Right kidney (tissue), 9 donors: Measurements from ENCODE around the gene HOXD12.

ENCODE experiments used
- DNase-seq: peaks from one replicate; pipeline ENCODE4 v3.0.0-alpha.2; 2016
- long read RNA-seq, 8 donors: transcript quantifications; one replicate each; lab custom pipeline, GENCODE V29; 2026

HOXD12 gene, protein sequence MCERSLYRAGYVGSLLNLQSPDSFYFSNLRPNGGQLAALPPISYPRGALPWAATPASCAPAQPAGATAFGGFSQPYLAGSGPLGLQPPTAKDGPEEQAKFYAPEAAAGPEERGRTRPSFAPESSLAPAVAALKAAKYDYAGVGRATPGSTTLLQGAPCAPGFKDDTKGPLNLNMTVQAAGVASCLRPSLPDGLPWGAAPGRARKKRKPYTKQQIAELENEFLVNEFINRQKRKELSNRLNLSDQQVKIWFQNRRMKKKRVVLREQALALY
- long read RNA-seq, donor 1: 0 reads
- long read RNA-seq, donor 2: 0 reads
- long read RNA-seq, donor 3, partial matches to known transcripts: 0 of 1 reads
- long read RNA-seq, donor 3, other reads (novel, unspliced or antisense): 0 of 1 reads
- long read RNA-seq, donor 4: 0 reads
- long read RNA-seq, donor 5, partial matches to known transcripts: 0 of 2 reads
- long read RNA-seq, donor 5, other reads (novel, unspliced or antisense): 0 of 2 reads
- long read RNA-seq, donor 6: 0 reads
- long read RNA-seq, donor 7: 0 reads
- long read RNA-seq, donor 8: 0 reads

DNA sequence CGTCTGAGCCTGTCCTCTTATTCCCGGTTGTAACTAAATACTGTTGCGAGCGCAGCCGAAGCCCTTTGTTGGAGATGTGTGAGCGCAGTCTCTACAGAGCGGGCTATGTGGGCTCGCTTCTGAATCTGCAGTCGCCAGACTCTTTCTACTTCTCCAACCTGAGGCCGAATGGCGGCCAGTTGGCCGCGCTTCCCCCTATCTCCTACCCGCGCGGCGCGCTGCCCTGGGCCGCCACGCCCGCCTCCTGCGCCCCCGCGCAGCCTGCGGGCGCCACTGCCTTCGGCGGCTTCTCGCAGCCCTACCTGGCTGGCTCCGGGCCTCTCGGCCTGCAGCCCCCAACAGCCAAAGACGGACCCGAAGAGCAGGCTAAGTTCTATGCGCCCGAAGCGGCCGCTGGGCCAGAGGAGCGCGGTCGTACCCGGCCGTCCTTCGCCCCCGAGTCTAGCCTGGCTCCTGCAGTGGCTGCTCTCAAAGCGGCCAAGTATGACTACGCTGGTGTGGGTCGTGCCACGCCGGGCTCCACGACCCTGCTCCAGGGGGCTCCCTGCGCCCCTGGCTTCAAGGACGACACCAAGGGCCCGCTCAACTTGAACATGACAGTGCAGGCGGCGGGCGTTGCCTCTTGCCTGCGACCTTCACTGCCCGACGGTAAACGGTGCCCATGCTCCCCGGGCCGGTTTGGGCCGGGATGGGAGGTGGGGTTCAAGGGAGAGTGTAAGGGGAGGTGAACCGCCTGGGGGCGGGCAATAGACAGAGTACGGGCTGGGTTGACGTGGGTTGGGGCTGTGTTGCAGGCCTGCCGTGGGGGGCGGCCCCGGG is at the start of gene HOXD12:
TSS of gene HOXD12 (plus strand) at position 68 of the 819 bp plus-strand sequence. CDS start at position 75, 7 bp downstream.
- DNase-seq: peak; percentile 84

DNA sequence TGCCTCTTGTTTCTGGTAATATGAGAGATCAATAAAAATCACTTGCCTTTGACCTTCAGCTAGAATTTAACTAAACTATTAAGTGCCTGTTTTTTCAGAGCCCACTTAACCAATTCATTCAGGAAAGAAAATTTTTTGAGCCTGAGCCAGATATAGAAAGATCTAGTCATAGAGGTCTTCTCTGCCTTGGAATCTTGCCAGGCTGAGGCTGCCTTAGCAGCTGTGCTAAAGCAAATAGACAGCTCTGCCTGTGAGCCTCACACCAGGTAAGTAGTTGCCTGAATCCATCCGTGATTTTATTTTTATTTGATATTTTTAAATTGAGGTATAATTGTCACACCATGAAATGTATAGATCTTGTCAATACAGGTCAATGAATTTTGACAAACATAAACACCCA is 43.2 kb upstream of the HOXD12 start:
- DNase-seq: no peak

DNA sequence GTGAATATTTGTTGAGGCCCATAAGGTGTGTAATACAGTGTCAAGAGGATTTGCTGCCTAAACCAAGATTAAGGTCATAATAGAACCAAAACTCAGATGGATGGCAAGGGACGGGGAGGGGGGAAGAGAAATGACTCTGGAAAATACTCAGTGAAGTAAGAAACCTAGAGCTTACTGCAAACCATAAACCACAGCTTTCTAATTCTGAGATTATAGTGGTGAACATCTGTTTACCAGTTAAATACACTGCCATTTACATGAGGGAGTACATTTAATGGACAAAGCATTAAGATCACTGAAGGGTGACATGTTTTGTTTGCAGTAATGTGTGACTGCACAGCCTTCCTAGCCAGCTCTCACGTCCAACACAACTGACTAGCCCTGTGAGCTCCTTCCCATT is 35.6 kb upstream of the HOXD12 start:
- DNase-seq: no peak

DNA sequence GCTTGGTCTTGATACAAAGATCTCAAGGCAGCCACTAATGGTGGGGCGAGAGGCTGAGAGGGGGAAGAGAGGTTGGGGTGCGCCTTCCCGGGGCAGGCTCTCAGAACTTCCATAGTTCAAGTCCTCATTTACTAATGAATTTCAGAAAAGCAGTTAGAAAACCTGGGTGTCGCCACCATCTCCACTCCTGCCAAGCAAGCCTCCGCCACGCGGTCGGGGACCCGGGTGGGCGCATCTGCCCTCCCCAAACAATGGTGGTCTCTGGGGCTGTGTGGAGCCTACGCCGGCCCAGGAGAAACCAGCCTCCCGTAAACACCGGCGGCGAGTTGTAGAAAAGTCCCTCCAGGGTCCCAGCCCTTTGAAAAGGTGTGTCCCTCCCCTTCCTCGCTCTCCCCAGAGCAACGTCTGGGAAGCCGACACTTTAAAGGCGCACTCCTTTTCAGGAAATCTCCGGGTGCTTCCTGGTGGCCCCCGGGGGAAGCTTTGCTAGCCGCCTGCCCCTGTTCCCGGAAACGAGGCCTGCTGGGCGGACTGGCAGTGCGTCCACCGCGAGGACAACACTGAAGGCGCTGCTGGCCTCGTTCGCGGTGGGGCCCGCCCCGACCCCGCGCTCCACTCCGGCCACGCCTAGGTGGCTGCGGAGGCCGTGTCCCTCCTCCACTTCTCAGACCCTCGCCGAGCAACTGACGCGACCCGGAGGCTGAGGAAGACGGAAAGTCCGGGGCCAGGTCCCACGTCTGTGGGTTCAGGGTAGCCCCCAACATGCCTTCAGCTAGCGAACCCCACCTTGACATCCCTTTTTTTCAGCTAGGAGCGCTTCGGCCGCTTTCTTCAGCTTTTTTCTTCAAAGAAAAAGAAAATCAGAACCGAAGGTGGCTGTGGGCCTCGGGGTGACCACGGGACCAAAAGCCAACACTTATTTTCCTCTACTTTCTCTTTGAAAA is 32.7 kb upstream of the HOXD12 start:
- peak; percentile 72 for DNase-seq

DNA sequence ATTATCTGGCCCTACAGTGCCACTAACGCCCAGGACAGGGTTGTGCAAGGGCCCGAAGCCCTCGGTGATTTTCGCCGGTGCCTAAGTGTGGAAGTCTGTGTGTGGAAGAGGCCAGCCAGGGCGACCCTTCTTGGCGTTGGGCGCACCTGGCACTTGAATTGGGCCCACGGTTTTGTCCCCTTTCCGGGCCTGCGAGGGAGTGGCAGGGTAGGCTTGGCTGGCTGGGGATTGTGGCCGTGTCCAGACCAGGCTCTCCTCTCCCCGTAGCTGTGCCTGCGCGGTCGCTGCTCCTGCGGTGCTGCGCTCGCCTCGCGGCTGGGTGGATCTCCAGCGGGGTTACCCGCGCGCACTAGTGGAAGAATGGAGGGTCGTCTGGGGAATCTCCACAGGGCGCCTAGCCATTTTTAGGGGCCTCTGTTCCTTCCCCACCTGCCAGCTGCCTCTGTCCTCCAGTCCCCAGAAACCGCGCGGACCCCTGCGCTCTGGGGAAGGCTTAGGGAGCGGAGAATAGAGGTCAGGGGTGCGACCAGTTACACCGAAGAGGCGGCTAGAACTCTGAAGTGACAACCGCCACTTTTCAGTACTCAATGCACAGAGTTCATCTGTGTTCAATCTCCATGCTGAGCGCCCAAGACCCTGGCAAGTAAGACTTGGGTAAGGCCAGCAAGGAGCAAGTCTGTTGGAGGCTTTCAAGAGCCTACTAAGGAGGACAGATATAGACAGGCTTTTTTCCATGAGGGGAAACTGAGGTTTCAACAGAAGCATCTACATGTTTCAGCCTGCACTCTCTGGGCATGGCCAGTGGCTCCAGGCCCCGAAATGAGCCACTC is 31.8 kb upstream of the HOXD12 start:
- peak; percentile 78 for DNase-seq

DNA sequence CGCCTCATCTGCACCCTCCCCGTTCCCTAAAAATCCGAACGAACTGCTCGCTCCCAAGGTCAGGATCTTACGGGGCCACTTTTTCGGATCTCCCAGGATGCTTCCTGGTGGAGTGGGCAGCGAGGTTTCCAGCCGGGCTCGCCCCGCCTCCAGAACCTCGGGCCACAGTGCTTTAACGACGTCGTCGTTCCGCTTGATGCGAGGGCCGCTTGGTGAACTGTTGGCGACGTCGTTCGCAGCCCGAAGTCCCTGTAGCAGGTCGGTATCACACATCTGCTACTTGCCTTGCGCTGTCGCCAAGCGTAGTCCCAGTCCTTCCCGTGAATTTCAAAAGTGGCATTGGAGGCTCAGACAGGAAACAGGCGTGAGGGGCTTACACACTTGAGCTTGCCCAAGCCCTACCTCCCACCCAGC is 31.2 kb upstream of the HOXD12 start:
- DNase-seq: peak; percentile 63

DNA sequence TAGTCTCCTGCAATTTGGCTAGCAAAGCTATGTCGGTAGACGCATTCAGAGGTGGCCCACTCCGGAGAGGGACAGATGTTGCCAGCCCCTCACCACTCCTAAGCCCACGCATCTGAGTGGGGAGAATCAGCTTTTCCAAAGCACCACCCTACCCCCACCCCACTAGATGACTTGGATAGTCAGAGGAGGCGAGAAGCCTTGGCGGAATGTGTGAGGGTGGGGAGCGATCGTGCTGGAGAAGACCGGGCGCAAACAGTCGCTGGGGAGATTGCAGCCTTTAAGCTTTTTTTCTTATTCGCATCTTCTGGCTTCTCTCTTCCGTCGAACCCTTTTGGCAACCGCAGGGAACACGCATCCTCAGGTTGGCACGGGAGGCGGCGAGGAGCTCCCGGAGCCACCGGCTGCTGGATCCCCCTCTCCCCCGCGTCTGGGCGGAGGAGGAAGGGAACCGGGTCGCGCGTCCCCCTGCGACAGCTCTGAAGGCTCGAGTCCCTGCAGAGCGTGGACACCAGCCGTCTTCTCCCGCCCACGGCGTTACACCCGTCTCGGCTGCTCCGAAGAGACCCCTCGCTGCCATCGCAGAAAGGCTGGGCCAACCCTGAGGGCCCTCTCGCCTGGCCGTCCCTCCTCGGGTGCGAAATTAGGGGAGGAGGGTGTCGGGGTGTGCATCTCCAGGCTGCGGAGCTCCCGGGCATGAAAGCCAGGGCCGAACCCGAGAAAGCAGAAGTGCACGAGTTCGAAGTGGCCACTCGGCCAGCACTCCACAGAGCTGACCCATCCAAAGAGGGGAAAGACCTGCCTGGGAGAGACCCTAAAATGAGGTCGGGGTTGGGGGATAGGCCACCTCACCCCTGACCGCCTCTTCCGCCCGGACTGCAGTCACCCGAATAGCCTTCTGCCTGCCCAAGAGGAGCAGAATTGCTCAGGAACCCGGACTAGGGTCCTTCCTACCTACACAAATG is 28.0 kb upstream of the HOXD12 start:
- peak; percentile 60 for DNase-seq

DNA sequence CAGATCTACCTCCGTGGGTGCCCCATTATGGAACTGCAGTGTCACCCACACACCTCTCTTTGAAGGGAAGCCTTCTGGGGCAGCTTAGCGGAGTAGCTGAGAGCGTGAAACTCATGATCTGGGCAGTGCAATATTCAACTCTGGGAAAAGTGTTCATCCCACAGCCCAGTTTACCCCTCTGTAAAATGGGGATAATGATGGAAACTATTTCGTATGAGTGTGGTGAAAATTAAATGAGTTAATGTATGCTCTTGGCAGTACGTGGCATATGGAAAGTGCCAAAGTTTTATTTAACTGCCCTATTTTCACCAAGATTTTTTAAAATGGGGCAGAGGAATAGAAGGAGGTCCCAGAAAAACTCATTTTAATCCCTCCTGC is 27.3 kb upstream of the HOXD12 start:
- no peak for DNase-seq

DNA sequence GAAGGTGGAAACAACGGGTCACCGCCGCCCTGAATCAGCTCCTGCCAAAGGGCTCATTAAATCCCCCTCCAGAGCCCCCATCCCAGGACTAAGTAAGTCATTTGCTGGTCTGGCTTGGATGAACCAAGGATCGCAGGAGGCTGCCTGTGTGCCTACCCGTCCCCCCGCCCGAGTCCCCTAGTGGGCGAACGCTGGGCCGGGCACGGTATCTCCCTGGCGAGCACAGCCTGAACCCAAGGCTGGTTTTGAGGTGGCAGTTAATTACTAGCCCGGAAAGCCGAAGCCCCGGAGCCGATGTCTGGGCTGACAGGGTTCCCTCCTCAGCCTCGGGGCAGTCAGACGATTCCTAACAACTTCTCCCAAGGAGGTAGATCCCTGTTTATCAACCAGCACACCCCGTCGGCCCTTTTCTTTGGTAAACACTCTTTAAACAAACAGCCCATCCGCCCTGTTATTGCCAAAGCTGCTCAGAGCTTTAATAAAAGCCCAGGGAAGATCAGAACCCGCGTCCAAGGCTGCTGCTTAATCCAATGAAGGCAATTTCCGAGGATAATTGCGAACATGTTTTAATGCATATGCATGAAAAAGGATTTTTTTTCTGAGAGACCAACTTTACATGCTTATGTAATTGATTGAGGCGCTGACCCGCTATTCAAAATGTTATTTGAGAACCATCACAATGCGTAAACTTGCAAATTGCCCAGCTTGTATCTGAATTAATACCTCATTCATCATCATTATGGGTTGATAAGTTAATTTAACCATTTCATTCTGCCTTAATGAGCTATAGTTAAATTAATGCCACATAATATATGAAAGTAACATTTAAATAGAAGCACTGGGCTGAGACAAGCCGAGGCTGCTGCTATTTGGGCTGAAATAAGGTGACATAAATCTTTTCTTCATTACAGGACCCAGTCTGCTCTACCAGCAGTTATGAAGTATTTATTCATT is 26.4 kb upstream of the HOXD12 start:
- DNase-seq: peak; percentile 60

DNA sequence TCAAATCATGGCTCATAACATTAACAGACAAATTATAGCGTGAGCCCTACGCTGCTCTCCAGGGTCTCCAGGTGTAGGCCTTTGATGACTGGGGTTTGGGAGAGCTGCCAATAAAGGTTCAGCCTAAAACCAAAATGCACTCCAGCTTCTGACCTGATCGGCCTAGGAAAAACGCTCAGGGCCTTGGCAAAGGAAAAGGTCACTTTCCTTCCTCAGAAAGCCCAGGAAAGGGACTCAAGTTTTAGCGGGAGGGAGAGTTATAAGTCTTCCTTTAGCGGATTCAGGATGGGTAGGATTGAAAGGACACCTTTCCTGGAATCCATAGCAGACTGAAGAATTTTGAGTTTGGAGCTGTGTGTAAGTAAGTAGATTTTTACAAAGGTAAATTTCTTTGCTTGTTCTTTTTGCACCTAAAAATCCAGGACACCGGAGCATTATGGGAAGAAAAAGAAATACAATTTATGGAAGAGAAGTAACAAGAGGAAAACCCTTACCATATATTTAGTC is 24.6 kb upstream of the HOXD12 start:
- no peak for DNase-seq

DNA sequence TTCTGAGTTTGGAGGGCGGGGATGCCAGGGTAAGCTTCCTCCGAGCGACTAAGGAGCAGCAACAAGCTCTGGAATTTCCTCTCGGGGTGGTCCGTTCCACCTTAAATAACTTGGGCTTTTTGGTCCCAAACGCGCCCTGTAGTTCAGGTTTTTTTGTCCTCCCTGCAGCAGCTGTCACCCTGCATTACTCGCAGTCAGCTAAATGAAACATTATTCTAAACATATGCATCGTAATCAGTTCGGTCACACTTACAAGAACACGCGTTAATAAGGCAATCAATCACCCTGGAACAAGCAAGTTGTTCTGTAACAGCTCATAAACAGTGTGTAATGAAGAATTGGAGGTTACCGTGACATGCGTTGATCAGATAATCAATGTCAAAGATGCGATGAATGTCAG is 24.1 kb upstream of the HOXD12 start:
- DNase-seq: peak; percentile 50

DNA sequence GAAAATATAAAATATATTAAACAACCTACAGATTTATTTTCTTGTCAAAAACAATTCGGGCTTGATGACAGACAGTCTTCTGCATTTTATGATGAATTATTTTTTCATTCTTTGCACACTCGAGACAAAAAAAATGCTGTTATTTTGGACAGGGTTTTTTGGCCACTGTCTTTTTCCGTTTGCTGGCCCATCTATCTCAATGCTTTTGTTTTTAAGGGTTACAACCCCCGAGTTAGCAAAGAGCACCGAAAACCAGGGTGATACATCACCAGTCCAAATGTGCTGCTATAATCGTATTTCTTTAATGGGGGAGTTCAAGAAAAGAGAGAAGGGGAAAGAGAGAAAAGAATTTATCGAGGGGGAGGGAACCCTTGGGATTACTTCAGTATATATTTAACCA is 23.5 kb upstream of the HOXD12 start:
- DNase-seq: no peak

DNA sequence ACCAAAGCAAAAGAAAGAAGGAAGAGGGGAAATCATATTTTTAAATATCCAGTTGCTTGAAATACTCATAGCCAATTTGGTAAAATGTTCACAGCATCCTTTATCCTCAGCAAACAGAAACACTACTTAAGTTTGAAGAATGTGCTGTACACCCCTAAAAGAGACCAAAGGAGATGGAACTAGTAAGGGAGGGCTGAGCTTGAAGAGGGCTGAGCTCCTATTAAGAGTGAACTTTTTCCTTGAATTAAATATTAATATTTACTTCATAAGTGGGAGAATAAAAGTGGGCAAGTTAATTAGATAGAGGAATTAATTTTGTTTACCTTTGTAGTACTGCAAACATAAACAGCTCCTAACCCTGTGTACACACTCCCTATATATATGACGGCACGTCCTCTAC is 22.8 kb upstream of the HOXD12 start:
- DNase-seq: peak; percentile 48

DNA sequence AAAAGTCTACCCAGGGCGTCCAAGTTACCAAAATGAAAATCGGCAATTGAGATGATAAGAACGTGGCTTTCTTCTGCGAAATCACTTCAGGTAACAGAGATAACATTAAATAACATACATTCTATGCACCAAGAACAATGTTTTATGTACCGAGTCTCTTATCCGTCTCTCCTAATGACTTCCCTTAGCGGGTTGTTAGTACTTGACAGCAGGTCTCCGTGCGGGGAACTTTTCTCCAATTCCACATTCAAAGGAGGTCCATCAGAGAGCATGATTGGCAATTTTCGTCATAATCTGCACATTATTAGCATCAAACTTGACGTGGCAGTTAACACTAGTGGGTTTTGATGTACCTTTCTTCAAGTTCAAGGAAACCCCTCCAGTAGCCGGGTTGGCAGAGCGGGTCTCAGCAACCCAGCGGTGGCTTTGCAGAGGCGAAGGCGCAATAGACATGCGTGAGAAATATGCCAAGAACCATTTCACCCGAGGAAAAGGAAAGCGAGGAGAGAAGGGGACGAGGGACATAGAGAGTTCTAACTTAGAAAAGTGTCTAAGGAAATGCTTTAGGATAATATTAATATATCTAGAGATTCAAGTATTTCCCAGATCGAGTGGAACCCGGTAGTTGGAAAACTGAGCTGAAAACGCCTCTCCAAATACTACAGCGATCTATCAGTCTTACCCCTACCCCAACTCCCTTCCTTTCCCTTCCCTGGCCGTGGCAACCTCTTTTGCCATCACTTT is 20.9 kb upstream of the HOXD12 start:
- peak; percentile 70 for DNase-seq

DNA sequence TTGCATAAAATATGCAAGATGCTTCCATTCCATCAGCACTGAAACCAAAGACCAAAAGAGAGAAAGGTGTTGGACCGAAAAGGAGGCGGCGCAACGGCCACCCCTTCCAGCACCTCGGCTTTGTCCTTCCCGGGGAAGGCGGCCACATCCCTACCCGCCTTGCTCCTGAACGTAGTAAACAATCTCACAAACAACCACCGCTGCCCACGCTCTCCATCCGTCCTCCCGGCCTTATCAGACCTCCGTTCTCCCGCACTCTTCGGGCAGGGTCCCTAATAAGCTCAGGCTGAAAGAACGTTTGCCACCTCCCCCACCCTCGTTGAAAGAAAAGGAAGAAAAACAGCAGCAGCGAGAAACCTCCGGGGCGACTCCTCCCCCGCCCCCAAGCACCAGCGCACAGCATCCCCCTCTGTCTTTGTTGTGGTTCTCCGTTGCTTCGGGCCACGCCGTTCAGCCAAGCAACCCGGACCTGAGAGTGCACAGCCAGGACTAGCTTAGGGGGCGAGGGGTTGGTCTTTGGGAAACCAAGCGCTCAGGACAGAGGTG is 20.2 kb upstream of the HOXD12 start:
- DNase-seq: peak; percentile 63

DNA sequence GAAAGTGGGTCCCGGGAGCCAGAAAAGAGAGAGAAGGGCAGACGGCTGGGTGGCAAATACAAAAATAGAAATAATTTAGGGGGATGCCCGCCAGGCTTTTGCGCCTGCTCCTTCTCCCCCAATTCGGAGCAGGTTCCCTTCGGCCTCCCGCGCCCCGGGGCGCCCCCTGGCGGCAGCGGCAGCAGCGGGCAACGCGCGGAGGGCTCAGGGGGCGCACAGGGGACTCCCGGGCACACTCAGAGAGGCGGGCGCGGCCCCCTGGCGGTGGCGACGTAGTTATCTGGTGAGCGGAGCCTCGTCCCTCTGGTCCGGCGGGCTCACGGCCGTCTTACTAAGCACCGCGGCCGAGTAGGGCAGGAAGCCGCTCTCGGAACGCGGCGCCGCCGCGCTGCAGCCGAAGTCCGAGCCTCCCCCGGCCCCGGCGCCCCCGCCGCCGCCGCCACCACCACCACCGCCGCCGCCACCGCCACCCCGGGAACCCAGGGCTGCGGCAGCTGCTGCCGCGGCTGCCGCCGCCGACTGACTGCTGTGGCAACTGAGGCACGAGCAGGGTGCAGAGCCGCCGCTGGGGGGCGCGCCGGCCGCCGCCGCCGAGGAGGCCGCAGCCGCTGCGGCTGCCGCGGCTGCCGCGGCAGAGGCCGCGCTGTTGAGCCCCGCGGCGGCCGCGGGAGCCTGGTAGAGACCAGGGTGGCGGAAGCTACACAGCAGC is 19.6 kb upstream of the HOXD12 start:
- peak; percentile 75 for DNase-seq
